Measurements from ENCODE around the gene ABCC6.
"Not testable (repeated sequence)": the region's sequence is repeated elsewhere in the genome, so short reads cannot be mapped to it uniquely, and the experiment has no call there.

The ABCC6 gene

GRCh38 chr16:16158082-16158658 is 65.1 kb downstream of the ABCC6 start:
- DNase-seq = no peak

GRCh38 chr16:16157166-16157565 is 66.1 kb downstream of the ABCC6 start:
- DNase-seq = no peak

GRCh38 chr16:16155234-16155633 is 68.1 kb downstream of the ABCC6 start:
- DNase-seq = no peak

- DNase-seq = no peak
Observed at GRCh38 chr16:16154281-16154951, 68.9 kb downstream of the ABCC6 start.

- not testable (repeated sequence) for DNase-seq
Observed at GRCh38 chr16:16153000-16153399, 70.3 kb downstream of the ABCC6 start.

GRCh38 chr16:16151315-16151714 is 72.0 kb downstream of the ABCC6 start:
- DNase-seq = no peak

GRCh38 chr16:16150878-16151152 is 72.5 kb downstream of the ABCC6 start:
- DNase-seq = no peak

- peak; percentile 32 for DNase-seq
Observed at GRCh38 chr16:16150117-16150877, 73.0 kb downstream of the ABCC6 start.

GRCh38 chr16:16149710-16150116 is 73.6 kb downstream of the ABCC6 start:
- no peak for DNase-seq

- DNase-seq = no peak
Observed at GRCh38 chr16:16148755-16149154, 74.5 kb downstream of the ABCC6 start.

GRCh38 chr16:16148000-16148599 is 75.2 kb downstream of the ABCC6 start:
- not testable (repeated sequence) for DNase-seq

- no peak for DNase-seq
Observed at GRCh38 chr16:16147316-16147999, 75.8 kb downstream of the ABCC6 start.

GRCh38 chr16:16146380-16147315 is 76.6 kb downstream of the ABCC6 start:
- peak; percentile 83 for DNase-seq

- DNase-seq = no peak
Observed at GRCh38 chr16:16145286-16145685, 78.0 kb downstream of the ABCC6 start.

- no peak for DNase-seq
Observed at GRCh38 chr16:16144416-16144815, 78.9 kb downstream of the ABCC6 start.

- DNase-seq = no peak
Observed at GRCh38 chr16:16143931-16144330, 79.4 kb downstream of the ABCC6 start.

GRCh38 chr16:16143038-16143763 is 80.1 kb downstream of the ABCC6 start:
- DNase-seq = peak; percentile 32

GRCh38 chr16:16141784-16142396 is 81.4 kb downstream of the ABCC6 start:
- DNase-seq = no peak

GRCh38 chr16:16141141-16141540 is 82.2 kb downstream of the ABCC6 start:
- DNase-seq = no peak

GRCh38 chr16:16140537-16140936 is 82.8 kb downstream of the ABCC6 start:
- DNase-seq = no peak

- DNase-seq = no peak
Observed at GRCh38 chr16:16139806-16140205, 83.5 kb downstream of the ABCC6 start.

All from NCI-H69 (cell line).